ENCODE data around the gene ZKSCAN2.
A peak's percentile ranks its signal among the peaks of the same experiment; 100 is the strongest.

ZKSCAN2 gene

GRCh38 chr16:25258861-25259179, 1.2 kb upstream of the ZKSCAN2 start:
- DNase-seq (ENCODE audit: low read depth) = no peak
- H3K4me3 ChIP-seq (replicated peaks; ENCODE audit: low read depth, low read length) = peak overlapping the region; percentile 82
- TF ChIP-seq CTCF (IDR thresholded peaks at IDR 0.05; ENCODE audit: low read length, missing control alignments) = no peak

- peak; percentile 89 for DNase-seq (ENCODE audit: low read depth)
- TF ChIP-seq CTCF (IDR thresholded peaks at IDR 0.05; ENCODE audit: low read length, missing control alignments) = no peak
- H3K4me3 ChIP-seq (replicated peaks; ENCODE audit: low read depth, low read length) = peak overlapping the region; percentile 82
Observed at GRCh38 chr16:25257956-25258860, 563 bp upstream of the ZKSCAN2 start.

- DNase-seq (ENCODE audit: low read depth) = peak; percentile 16
- no peak for TF ChIP-seq CTCF (IDR thresholded peaks at IDR 0.05; ENCODE audit: low read length, missing control alignments)
- H3K4me3 ChIP-seq (replicated peaks; ENCODE audit: low read depth, low read length) = peak overlapping the region; percentile 82
Observed at GRCh38 chr16:25256695-25257469, 763 bp downstream of the ZKSCAN2 start.

GRCh38 chr16:25253322-25253721, 4.3 kb downstream of the ZKSCAN2 start:
- no peak overlapping the region for H3K4me3 ChIP-seq (replicated peaks; ENCODE audit: low read depth, low read length)
- no peak for TF ChIP-seq CTCF (IDR thresholded peaks at IDR 0.05; ENCODE audit: low read length, missing control alignments)
- no peak for DNase-seq (ENCODE audit: low read depth)

GRCh38 chr16:25250467-25250866, 7.2 kb downstream of the ZKSCAN2 start:
- no peak overlapping the region for H3K4me3 ChIP-seq (replicated peaks; ENCODE audit: low read depth, low read length)
- no peak for DNase-seq (ENCODE audit: low read depth)
- TF ChIP-seq CTCF (IDR thresholded peaks at IDR 0.05; ENCODE audit: low read length, missing control alignments) = no peak

- TF ChIP-seq CTCF (IDR thresholded peaks at IDR 0.05; ENCODE audit: low read length, missing control alignments) = no peak
Observed at GRCh38 chr16:25235991-25236390, 21.7 kb downstream of the ZKSCAN2 start.

More at GRCh38 chr16:25235991-25236390, 21.7 kb downstream of the ZKSCAN2 start:
- DNase-seq (ENCODE audit: low read depth) = no peak
- H3K4me3 ChIP-seq (replicated peaks; ENCODE audit: low read depth, low read length) = no peak overlapping the region

Data from fibroblast of pulmonary artery (primary cell).